Measurements from ENCODE around the gene RBM4B.

RBM4B gene

DNA sequence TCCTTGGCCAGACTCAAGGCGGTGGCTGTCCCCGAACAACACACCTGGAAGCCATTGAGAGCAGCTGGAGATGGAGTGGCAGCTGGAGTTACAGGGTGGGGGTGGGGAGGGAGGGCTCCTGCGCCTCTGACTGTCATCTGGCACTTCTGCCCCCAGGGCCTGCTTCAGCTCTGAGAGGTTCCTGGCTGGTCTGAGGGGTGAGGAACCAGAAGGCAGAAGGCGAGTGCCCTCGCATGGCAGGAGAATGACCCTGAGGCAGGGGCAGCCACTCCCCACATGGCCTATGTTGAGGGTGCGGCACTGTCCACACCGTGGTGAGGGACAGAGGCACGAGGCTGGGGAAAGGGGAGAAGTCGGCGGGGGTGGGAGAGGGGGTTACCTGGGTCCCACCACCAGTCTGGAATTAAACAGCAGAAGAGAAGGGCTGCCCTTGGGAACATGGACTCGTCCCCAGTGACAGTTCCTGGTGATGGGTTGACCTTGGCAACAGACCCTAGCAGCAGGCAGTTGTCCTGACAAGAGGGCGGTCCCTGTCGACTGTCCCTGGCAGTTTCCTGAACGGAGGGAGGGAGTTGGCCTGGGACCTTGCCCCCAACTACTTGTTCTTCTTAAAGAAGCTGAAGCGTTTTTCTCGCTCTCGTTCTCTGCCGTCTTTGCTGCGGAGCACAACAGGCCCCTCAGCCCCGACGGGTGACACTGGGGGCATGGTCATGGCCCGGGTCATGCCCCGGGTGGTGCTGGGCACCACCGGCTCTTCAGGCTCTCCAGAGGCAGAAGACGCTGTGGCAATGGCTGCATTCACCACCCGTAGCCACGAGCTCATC, 7.8 kb upstream of the RBM4B start:
- no peaks in the 10 kb centered on the region for H3K4me1 Mint-ChIP-seq (ENCODE audit: low read depth)
- H3K27ac Mint-ChIP-seq, result no peak overlapping the region
- H3K36me3 Mint-ChIP-seq (ENCODE audit: low read depth), result no peaks in the 10 kb centered on the region

DNA sequence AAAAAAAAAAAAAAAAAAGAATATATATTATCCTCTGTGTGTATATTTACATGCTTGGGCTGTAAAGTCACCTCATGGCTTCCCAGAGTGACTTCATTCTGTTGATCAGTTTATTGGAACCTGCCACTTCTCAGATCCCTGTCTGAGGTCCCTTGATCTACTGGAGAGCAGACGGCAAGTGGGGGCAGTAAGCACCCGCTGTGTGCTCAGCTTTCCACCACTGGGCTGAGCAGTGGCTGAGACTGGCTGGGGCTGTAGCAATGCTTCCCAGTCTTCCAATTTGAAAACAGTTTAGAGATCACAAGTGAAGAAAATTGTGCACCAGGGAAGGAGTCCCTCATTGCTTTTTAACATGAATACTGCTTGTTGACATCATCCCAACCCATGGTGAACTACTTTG, 6.9 kb upstream of the RBM4B start:
- H3K4me1 Mint-ChIP-seq (ENCODE audit: low read depth), result no peaks in the 10 kb centered on the region
- H3K27ac Mint-ChIP-seq, result no peak overlapping the region
- H3K9me3 Mint-ChIP-seq, result no peaks in the 10 kb centered on the region
- no peaks in the 10 kb centered on the region for H3K27me3 Mint-ChIP-seq
- no peak overlapping the region for H3K4me3 Mint-ChIP-seq
- H3K36me3 Mint-ChIP-seq (ENCODE audit: low read depth), result no peaks in the 10 kb centered on the region

More for the DNA sequence above, 7.8 kb upstream of the RBM4B start:
- no peaks in the 10 kb centered on the region for H3K9me3 Mint-ChIP-seq
- no peak overlapping the region for H3K4me3 Mint-ChIP-seq
- H3K27me3 Mint-ChIP-seq, result no peaks in the 10 kb centered on the region

DNA sequence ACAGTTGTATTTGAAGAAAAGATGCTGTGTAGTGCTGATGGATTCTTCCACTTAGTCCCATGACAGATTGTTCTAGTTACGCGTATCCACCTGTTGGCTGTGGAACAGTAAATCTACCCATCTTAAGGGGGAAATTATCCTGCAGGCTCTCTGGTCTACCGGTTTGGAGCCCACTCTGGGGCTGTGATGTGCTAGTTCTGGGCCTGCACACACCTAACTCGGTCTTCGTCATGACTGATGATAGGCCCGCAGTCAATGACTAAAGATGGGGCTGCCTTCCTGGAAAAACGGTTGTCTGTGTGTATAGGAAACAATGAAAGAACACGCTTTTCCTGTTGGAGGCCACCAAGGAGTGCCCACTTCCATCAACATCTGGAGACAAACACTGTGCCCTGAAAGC, 6.2 kb upstream of the RBM4B start:
- Mint-ChIP-seq H3K36me3 (ENCODE audit: low read depth) (no peaks in the 10 kb centered on the region), H3K27me3 (no peaks in the 10 kb centered on the region), H3K27ac (no peak overlapping the region), H3K4me1 (ENCODE audit: low read depth) (no peaks in the 10 kb centered on the region), H3K9me3 (no peaks in the 10 kb centered on the region), H3K4me3 (no peak overlapping the region)

DNA sequence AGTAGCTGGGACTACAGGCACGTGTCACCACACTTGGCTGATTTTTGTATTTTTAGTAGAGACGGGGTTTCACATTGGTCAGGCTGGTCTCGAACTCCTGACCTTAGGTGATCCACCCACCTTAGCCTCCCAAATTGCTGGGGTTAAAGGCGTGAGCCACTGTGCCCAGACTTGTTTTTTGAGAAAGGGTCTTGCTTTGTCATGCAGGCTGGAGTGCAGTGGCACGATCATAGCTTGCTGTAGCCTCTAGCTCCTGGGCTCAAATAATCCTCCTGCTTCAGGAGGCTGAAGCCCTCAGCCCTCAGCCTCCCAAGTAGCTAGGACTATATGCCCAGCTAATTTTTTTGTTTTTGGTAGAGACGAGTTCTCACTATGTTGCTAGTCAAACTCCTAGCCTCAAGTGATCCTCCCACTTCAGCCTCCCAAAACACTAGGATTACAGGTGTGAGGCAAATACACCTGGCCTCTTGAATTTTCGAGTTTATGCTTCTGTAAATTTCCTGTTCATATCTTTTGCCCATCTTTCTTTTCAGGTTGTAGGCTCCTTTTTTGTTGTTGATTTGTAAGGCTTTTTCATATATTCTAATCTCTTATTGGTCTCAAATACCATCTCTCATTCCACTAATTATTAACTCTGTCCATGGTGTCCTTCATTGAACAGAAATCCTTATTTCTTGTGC, 3.4 kb upstream of the RBM4B start:
- Mint-ChIP-seq H3K4me3 (no peak overlapping the region), H3K9me3 (no peaks in the 10 kb centered on the region), H3K27me3 (no peaks in the 10 kb centered on the region), H3K27ac (no peak overlapping the region), H3K36me3 (ENCODE audit: low read depth) (peaks cover 9% of the 10 kb centered on the region), H3K4me1 (ENCODE audit: low read depth) (peaks cover 18% of the 10 kb centered on the region)

GRCh38 chr11:66676931-66677598, 622 bp downstream of the RBM4B start:
- H3K27ac Mint-ChIP-seq, result peak overlapping the region; percentile 97
- H3K4me3 Mint-ChIP-seq, result peak overlapping the region; percentile 93
- H3K4me1 Mint-ChIP-seq (ENCODE audit: low read depth), result peaks cover 40% of the 10 kb centered on the region

GRCh38 chr11:66676282-66676919, 1.3 kb downstream of the RBM4B start:
- H3K27me3 Mint-ChIP-seq, result no peaks in the 10 kb centered on the region
- H3K9me3 Mint-ChIP-seq, result no peaks in the 10 kb centered on the region
- H3K27ac Mint-ChIP-seq, result peak overlapping the region; percentile 97
- H3K4me1 Mint-ChIP-seq (ENCODE audit: low read depth), result peaks cover 40% of the 10 kb centered on the region
- H3K4me3 Mint-ChIP-seq, result peak overlapping the region; percentile 93
- peaks cover 13% of the 10 kb centered on the region for H3K36me3 Mint-ChIP-seq (ENCODE audit: low read depth)

More at GRCh38 chr11:66676931-66677598, 622 bp downstream of the RBM4B start:
- Mint-ChIP-seq H3K36me3 (ENCODE audit: low read depth) (peaks cover 13% of the 10 kb centered on the region), H3K9me3 (no peaks in the 10 kb centered on the region), H3K27me3 (no peaks in the 10 kb centered on the region)

DNA sequence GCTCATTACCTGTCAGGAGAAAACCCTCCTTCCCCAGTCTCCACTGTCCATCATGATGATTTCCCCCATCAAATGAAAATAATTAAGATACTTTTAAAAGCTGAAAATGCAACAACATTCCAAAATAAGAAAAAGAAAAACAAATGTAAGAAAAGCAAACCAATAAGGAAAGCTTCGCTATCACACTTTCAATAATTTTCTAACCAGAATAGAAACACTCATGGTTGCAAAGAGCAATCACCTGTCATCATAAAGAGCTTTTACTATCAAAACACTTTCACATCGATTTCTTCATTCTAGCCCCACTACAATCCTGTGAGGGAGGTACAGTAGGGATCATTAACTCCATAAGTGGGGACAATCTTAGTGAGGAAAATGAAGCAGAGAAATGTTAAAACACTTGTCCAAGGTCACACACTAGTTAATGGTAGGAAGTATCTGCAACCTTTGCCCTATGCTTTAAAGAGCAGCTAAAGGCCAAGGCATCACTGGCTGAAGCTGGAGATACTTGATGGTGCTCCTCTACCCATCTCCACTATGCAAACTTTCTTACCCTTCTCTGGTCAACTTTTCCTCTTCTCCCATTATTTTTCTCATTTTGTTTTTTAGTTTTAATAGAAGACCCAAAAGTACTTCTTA, 2.6 kb downstream of the RBM4B start:
- H3K27me3 Mint-ChIP-seq, result no peaks in the 10 kb centered on the region
- H3K4me3 Mint-ChIP-seq, result peak overlapping the region; percentile 17
- H3K4me1 Mint-ChIP-seq (ENCODE audit: low read depth), result peaks cover 40% of the 10 kb centered on the region
- H3K9me3 Mint-ChIP-seq, result no peaks in the 10 kb centered on the region
- peaks cover 17% of the 10 kb centered on the region for H3K36me3 Mint-ChIP-seq (ENCODE audit: low read depth)
- peak overlapping the region; percentile 63 for H3K27ac Mint-ChIP-seq

DNA sequence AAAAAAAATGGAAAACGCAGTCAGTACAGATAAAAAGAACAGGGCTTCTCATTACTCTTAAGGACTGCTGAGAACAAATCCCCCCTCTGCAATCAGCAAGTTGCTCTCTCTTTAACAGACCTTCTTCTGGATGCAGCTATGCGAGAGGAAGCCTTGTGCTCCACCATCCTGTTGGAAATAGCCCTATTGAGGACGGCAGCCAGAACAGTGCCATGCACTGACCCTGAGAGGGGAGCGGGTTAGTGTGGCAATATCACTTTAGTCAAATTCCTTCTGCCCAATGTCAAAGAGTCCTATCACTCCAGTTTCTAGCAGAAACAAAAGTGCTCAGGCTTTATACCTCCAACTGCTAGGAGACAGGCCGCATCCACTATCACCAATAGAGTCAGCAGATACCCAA, 6.9 kb downstream of the RBM4B start:
- H3K4me3 Mint-ChIP-seq, result no peak overlapping the region
- H3K27ac Mint-ChIP-seq, result no peak overlapping the region
- no peaks in the 10 kb centered on the region for H3K9me3 Mint-ChIP-seq
- peaks cover 23% of the 10 kb centered on the region for H3K4me1 Mint-ChIP-seq (ENCODE audit: low read depth)
- no peaks in the 10 kb centered on the region for H3K27me3 Mint-ChIP-seq
- peaks cover 29% of the 10 kb centered on the region for H3K36me3 Mint-ChIP-seq (ENCODE audit: low read depth)

DNA sequence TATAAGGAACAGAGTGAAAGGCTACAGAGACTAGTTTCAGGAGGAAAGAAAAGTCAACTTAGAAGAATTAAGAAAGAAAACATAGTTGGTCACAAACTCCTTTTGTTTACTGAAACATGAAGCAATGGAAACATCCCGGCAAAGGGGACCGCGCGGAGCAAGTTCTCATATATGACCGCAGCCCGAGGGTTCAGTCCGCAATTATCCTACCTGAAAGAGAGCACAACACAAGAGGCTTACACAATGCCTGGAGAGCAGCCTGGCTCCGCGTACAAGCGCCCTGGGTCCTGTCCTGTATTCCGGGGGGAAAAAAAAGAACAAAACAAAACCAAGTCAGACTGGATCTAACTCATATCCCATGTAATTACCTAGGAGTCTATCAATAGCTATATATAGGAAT, 12.3 kb downstream of the RBM4B start:
- Mint-ChIP-seq H3K4me3 (no peak overlapping the region), H3K36me3 (ENCODE audit: low read depth) (peaks cover 57% of the 10 kb centered on the region), H3K27ac (no peak overlapping the region), H3K4me1 (ENCODE audit: low read depth) (peaks cover 8% of the 10 kb centered on the region), H3K9me3 (no peaks in the 10 kb centered on the region), H3K27me3 (no peaks in the 10 kb centered on the region)

DNA sequence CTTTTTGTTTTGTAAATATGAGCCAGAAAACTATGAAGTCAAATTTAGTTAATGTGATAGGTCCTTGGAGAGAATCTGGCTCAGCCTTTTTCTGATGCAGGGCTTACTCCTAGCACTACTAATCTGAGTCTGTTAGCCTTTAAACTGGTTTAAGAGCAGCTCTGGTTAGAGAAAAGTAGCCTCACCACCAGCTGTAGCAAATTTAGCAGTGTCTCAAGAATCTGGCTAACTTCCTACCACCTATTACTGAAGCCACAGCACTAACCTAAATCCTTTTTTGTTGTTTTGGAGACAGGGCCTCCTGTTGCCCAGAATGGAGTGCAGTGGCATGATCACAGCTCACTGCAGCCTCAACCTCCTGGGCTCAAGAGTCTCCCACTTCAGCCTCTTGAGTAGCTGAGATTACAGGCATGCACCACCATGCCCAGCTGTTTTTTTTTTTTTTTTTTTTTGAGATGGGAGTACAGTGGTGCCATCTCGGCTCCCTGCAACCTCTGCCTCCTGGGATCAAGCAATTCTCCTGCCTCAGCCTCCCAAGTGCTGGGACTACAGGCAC, 13.9 kb downstream of the RBM4B start:
- Mint-ChIP-seq H3K9me3 (no peaks in the 10 kb centered on the region), H3K36me3 (ENCODE audit: low read depth) (peaks cover 59% of the 10 kb centered on the region), H3K27me3 (no peaks in the 10 kb centered on the region), H3K4me1 (ENCODE audit: low read depth) (peaks cover 17% of the 10 kb centered on the region), H3K4me3 (no peak overlapping the region), H3K27ac (no peak overlapping the region)

DNA sequence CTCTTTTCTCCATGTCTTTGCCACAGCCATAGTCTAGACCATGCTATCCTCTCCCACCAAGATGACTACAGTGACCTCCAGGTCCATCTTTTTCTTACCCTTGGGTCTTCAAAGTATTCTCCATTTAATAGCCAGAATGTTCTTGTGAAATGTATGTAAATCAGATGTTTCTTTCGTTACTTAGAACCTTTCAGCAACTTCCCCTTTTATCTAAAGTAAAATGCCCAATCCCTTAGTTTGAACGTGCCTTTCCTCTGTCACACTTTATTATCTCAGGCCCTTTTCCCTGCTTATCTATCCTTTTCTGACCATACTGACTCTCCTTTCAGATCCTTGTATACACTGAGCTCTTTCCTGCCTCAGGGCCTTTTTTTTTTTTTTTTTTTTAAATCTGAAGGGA, 17.9 kb downstream of the RBM4B start:
- H3K27ac Mint-ChIP-seq, result peak overlapping the region; percentile 29
- H3K36me3 Mint-ChIP-seq (ENCODE audit: low read depth), result peaks cover 37% of the 10 kb centered on the region
- H3K9me3 Mint-ChIP-seq, result no peaks in the 10 kb centered on the region
- no peak overlapping the region for H3K4me3 Mint-ChIP-seq
- no peaks in the 10 kb centered on the region for H3K27me3 Mint-ChIP-seq
- H3K4me1 Mint-ChIP-seq (ENCODE audit: low read depth), result peaks cover 14% of the 10 kb centered on the region

GRCh38 chr11:66653123-66653522, 24.6 kb downstream of the RBM4B start:
- Mint-ChIP-seq H3K4me3 (no peak overlapping the region), H3K27ac (peak overlapping the region; percentile 36), H3K4me1 (ENCODE audit: low read depth) (peaks cover 34% of the 10 kb centered on the region)

GRCh38 chr11:66652651-66653050, 25.0 kb downstream of the RBM4B start:
- no peaks in the 10 kb centered on the region for H3K9me3 Mint-ChIP-seq
- peaks cover 55% of the 10 kb centered on the region for H3K36me3 Mint-ChIP-seq (ENCODE audit: low read depth)
- H3K4me3 Mint-ChIP-seq, result no peak overlapping the region
- H3K27ac Mint-ChIP-seq, result peak overlapping the region; percentile 36
- H3K4me1 Mint-ChIP-seq (ENCODE audit: low read depth), result peaks cover 37% of the 10 kb centered on the region
- no peaks in the 10 kb centered on the region for H3K27me3 Mint-ChIP-seq

More at GRCh38 chr11:66653123-66653522, 24.6 kb downstream of the RBM4B start:
- H3K27me3 Mint-ChIP-seq, result no peaks in the 10 kb centered on the region
- H3K9me3 Mint-ChIP-seq, result no peaks in the 10 kb centered on the region
- H3K36me3 Mint-ChIP-seq (ENCODE audit: low read depth), result peaks cover 51% of the 10 kb centered on the region

DNA sequence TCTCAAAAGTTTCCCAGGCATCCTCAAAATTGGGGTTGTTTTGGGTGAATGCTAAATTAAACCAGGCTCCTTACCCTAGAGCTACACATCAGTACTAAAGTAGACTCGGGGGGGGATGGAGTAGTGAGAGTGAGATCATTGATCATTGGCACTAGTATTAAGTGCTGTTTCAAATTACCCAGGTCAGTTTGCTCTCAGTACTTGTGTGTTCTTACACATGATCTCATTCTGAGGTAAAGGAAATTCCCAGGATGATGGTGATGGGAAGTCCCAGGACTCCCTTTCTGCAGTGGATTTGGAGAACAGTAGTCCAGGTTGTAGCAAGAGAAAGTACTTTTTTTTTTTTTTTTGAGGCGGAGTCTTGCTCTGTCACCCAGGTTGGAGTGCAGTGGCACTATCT, 26.7 kb downstream of the RBM4B start:
- Mint-ChIP-seq H3K27me3 (no peaks in the 10 kb centered on the region), H3K4me1 (ENCODE audit: low read depth) (peaks cover 53% of the 10 kb centered on the region), H3K9me3 (no peaks in the 10 kb centered on the region), H3K27ac (peak overlapping the region; percentile 31), H3K36me3 (ENCODE audit: low read depth) (peaks cover 71% of the 10 kb centered on the region), H3K4me3 (no peak overlapping the region)
